PC-3 (cell line): ENCODE results near the gene QRICH1. TPM values are rescaled to one million over a fixed set of nuclear protein-coding genes. Genes with fewer than 3 reads are reported as not detected.

Experiments used
- ATAC-seq: fragments of 200-7000 bp; cut with Tn5 transposase; 2 replicates; pipeline ENCODE4 v1.9.1; 2020; ENCODE audit warnings: mild to moderate bottlenecking, moderate library complexity
- BruUV-seq: library from RNA; stranded (reverse); fragments of 400-500 nt; replicated peaks from 2 replicates; lab custom pipeline; 2021; lab: Mats Ljungman, UMichigan
- CTCF ChIA-PET: fragments of 300-600 bp; sonication (Branson Sonifier 250); formaldehyde crosslinking; loops from one replicate; lab custom pipeline; 2022; ENCODE audit warnings: antibody characterized with exemption; lab: Charles Lee
- POLR2A ChIA-PET: fragments of 300-600 bp; sonication (Branson Sonifier 250); formaldehyde crosslinking; loops from one replicate; lab custom pipeline; 2022; ENCODE audit warnings: antibody characterized with exemption; ENCODE audit not compliant: unreplicated experiment; lab: Charles Lee
- DNase-seq: peaks from one replicate; pipeline ENCODE4 v3.0.0-alpha.2; 2015
- H2AFZ ChIP-seq: fragments of 300-600 bp; sonication (generic); 2 replicates; pipeline ENCODE4 v1.6.0; 2016; ENCODE audit warnings: antibody characterized with exemption, low read length
- H3F3A ChIP-seq: fragments of 300-600 bp; sonication (generic); one replicate; pipeline ENCODE4 v1.6.0; 2017; ENCODE audit warnings: antibody characterized with exemption, low read length, control low read depth, mild to moderate bottlenecking; ENCODE audit not compliant: unreplicated experiment
- H3K27ac ChIP-seq: fragments of 300-600 bp; sonication (generic); 2 replicates; pipeline ENCODE4 v1.5.1; 2016; ENCODE audit warnings: mild to moderate bottlenecking, low read length
- H3K27me3 ChIP-seq: fragments of 300-600 bp; sonication (generic); 2 replicates; pipeline ENCODE4 v1.6.1; 2016; ENCODE audit warnings: low read length, mixed read lengths
- H3K36me3 ChIP-seq: fragments of 300-600 bp; sonication (generic); 2 replicates; pipeline ENCODE4 v1.6.1; 2016; ENCODE audit warnings: low read depth, mixed run types, low read length, mixed read lengths
- H3K4me1 ChIP-seq: fragments of 300-600 bp; sonication (generic); 2 replicates; pipeline ENCODE4 v1.5.1; 2016; ENCODE audit warnings: low read length; ENCODE audit not compliant: insufficient read depth
- H3K4me2 ChIP-seq: fragments of 300-600 bp; sonication (generic); 2 replicates; pipeline ENCODE4 v1.6.0; 2016; ENCODE audit warnings: low read length
- H3K4me3 ChIP-seq: fragments of 300-600 bp; sonication (generic); 2 replicates; pipeline ENCODE4 v1.5.1; 2016; ENCODE audit warnings: mild to moderate bottlenecking, low read length, mixed read lengths
- H3K79me2 ChIP-seq: fragments of 300-600 bp; sonication (generic); 2 replicates; pipeline ENCODE4 v1.6.1; 2017; ENCODE audit warnings: low read length, mixed read lengths
- H3K9ac ChIP-seq: fragments of 300-600 bp; sonication (generic); 2 replicates; pipeline ENCODE4 v1.6.0; 2016; ENCODE audit warnings: mild to moderate bottlenecking, low read length
- H3K9me2 ChIP-seq: fragments of 300-600 bp; sonication (generic); replicated peaks from 2 replicates; pipeline ENCODE4 v1.6.1; 2016; ENCODE audit warnings: mixed run types, low read length, mixed read lengths
- H3K9me3 ChIP-seq: fragments of 300-600 bp; sonication (generic); 2 replicates; pipeline ENCODE4 v1.6.1; 2016; ENCODE audit warnings: low read length, mixed read lengths
- H4K20me1 ChIP-seq: fragments of 300-600 bp; sonication (generic); 2 replicates; pipeline ENCODE4 v1.6.1; 2016; ENCODE audit warnings: low read length, mixed read lengths
- CTCF ChIP-seq: fragments of 300-600 bp; sonication (generic); conservative IDR thresholded peaks from 2 replicates; pipeline ENCODE4 v1.5.1; 2017; ENCODE audit warnings: antibody characterized with exemption, low read depth, mild to moderate bottlenecking, low read length
- EZH2 ChIP-seq: fragments of 300-600 bp; sonication (generic); IDR thresholded peaks from one replicate; pipeline ENCODE4 v1.6.1; 2017; ENCODE audit warnings: antibody characterized with exemption, mild to moderate bottlenecking, low read length; ENCODE audit not compliant: unreplicated experiment
- EZH2phosphoT487 ChIP-seq: fragments of 300-600 bp; sonication (generic); IDR thresholded peaks from 2 replicates; pipeline ENCODE4 v1.6.1; 2018; ENCODE audit warnings: mild to moderate bottlenecking, antibody characterized with exemption, low read length, borderline replicate concordance
- intact Hi-C: fragments of 100-400 bp; cut with micrococcal nuclease; formaldehyde crosslinking; loops from 2 replicates; pipeline ENCODE4 v1.9.0; 2023
- total RNA-seq: library from RNA; depleted of rRNA; stranded (reverse); fragments of >200 nt; gene quantifications from 2 replicates; pipeline ENCODE4 v1.2.3, GENCODE V29; 2014

The QRICH1 gene
- total RNA-seq, 1 experiment from 2014 or later: 90.2 TPM

- ChIA-PET CTCF (interaction anchor here (0.6 to 1.4 kb wide), 4 partner anchors 10 to 87 kb away, joined by 3 to 15 read pairs (median 5); partner anchors contain the start of gene P4HTM), POLR2A (interaction anchor here (0.5 to 2.1 kb wide), 10 partner anchors 8 to 960 kb away, joined by 3 to 51 read pairs (median 4); partner anchors contain the start of genes IMPDH2, NDUFAF3 and QRICH1)
- H3K4me1 ChIP-seq: peaks cover 17% of the 10 kb centered on the region
- peak overlapping the region; percentile 99 for H3K9ac ChIP-seq
- peak overlapping the region; percentile 79 for H3K4me3 ChIP-seq
- intact Hi-C loops: loop anchor here (1.0 kb wide), 2 partner anchors 13 to 17 kb away; no protein-coding TSS in a partner anchor
- H3K79me2 ChIP-seq: peaks cover 64% of the 10 kb centered on the region
- H3K9me2 ChIP-seq: no peaks in the 10 kb centered on the region
- TF ChIP-seq EZH2phosphoT487 (no peak), CTCF (no peak), EZH2 (no peak)
- peak; percentile 90 for DNase-seq
- H3K4me2 ChIP-seq: peak overlapping the region; percentile 99
- BruUV-seq: no TSS peak
- no peaks in the 10 kb centered on the region for H3K27me3 ChIP-seq
- H3F3A ChIP-seq: no peaks in the 10 kb centered on the region
- peak overlapping the region; percentile 89 for H3K27ac ChIP-seq
- no peaks in the 10 kb centered on the region for H3K9me3 ChIP-seq
- peaks cover 17% of the 10 kb centered on the region; the same call in 1 of the 2 replicates for H3K36me3 ChIP-seq
- peaks cover 20% of the 10 kb centered on the region for H4K20me1 ChIP-seq
- peak; percentile 56 for ATAC-seq
- peak overlapping the region; percentile 94 for H2AFZ ChIP-seq
Measured at GRCh38 chr3:49007771-49008528, 85.9 kb downstream of the QRICH1 start.

- peaks cover 18% of the 10 kb centered on the region for H4K20me1 ChIP-seq
Measured at GRCh38 chr3:49007068-49007770, 86.7 kb downstream of the QRICH1 start, which contains the start of gene WDR6. Gene WDR6 (plus strand): TSS chr3:49007391. CDS start chr3:49007432, 41 bp downstream.

More at GRCh38 chr3:49007068-49007770, 86.7 kb downstream of the QRICH1 start, which contains the start of gene WDR6:
- H3F3A ChIP-seq: no peaks in the 10 kb centered on the region
- no peaks in the 10 kb centered on the region for H3K9me2 ChIP-seq
- peak within 1 kb of the TSS; percentile 99 for H3K4me2 ChIP-seq
- peaks cover 11% of the 10 kb centered on the region; the same call in 1 of the 2 replicates for H3K36me3 ChIP-seq
- H3K79me2 ChIP-seq: peaks cover 57% of the 10 kb centered on the region
- intact Hi-C loops: loop anchor here (1.0 kb wide), 2 partner anchors 14 to 16 kb away; no protein-coding TSS in a partner anchor
- CTCF ChIA-PET: interaction anchor here (0.6 to 1.4 kb wide), 7 partner anchors 10 to 447 kb away, joined by 3 to 15 read pairs (median 5); partner anchors contain the start of genes NDUFAF3 and P4HTM
- POLR2A ChIA-PET: interaction anchor here (0.5 to 2.1 kb wide), 19 partner anchors 8 to 959 kb away, joined by 3 to 51 read pairs (median 4); partner anchors contain the start of genes IMPDH2, LAMB2, NDUFAF3 and P4HTM
- H3K4me1 ChIP-seq: peaks cover 17% of the 10 kb centered on the region
- no TSS peak for BruUV-seq
- H3K9ac ChIP-seq: peak within 1 kb of the TSS; percentile 99
- ATAC-seq: peak; percentile 89
- peak within 1 kb of the TSS; percentile 94 for H2AFZ ChIP-seq
- H3K4me3 ChIP-seq: peak within 1 kb of the TSS; percentile 79
- H3K27ac ChIP-seq: peak within 1 kb of the TSS; percentile 89
- no peaks in the 10 kb centered on the region for H3K9me3 ChIP-seq
- DNase-seq: peak; percentile 99
- no peak for TF ChIP-seq EZH2
- TF ChIP-seq CTCF: peak; percentile 55
- H3K27me3 ChIP-seq: no peaks in the 10 kb centered on the region
